IPS-18c (cell line): ENCODE measurements around the gene CDX2.
"Not testable (repeated sequence)": the region's sequence is repeated elsewhere in the genome, so short reads cannot be mapped to it uniquely, and the experiment has no call there.

ENCODE experiments used
- H3K4me3 ChIP-seq: 2 replicates; pipeline ENCODE4 v1.7.0; 2013; ENCODE audit warnings: low read depth, mild to moderate bottlenecking, low read length, moderate library complexity; ENCODE audit not compliant: insufficient read depth
- H3K9me3 ChIP-seq: one replicate; pipeline ENCODE4 v1.6.1; 2013; ENCODE audit warnings: mild to moderate bottlenecking, low read length, moderate library complexity; ENCODE audit not compliant: control insufficient read depth, insufficient read depth

Gene CDX2

GRCh38 chr13:27969082-27969865, at the start of gene CDX2:
Gene CDX2, minus strand, starts transcription at chr13:27969315. Its CDS starts 309 bp downstream, at chr13:27969006.
- H3K4me3 ChIP-seq = peak within 1 kb of the TSS; percentile 43
- H3K9me3 ChIP-seq = no peaks in the 10 kb centered on the region

GRCh38 chr13:28014301-28014700, 45.2 kb upstream of the CDX2 start:
- Histone ChIP-seq H3K9me3 (no peaks in the 10 kb centered on the region), H3K4me3 (no peak overlapping the region)

- H3K9me3 ChIP-seq = no peaks in the 10 kb centered on the region
- H3K4me3 ChIP-seq = no peak overlapping the region
Measured at GRCh38 chr13:28013482-28013881, 44.4 kb upstream of the CDX2 start.

- H3K9me3 ChIP-seq = no peaks in the 10 kb centered on the region
- H3K4me3 ChIP-seq = no peak overlapping the region
Measured at GRCh38 chr13:28012896-28013295, 43.8 kb upstream of the CDX2 start.

- no peak overlapping the region for H3K4me3 ChIP-seq
- H3K9me3 ChIP-seq = no peaks in the 10 kb centered on the region
Measured at GRCh38 chr13:28012383-28012782, 43.3 kb upstream of the CDX2 start.

GRCh38 chr13:28010046-28010445, 40.9 kb upstream of the CDX2 start:
- H3K4me3 ChIP-seq = no peak overlapping the region

GRCh38 chr13:28005016-28005415, 35.9 kb upstream of the CDX2 start:
- not testable (repeated sequence) for H3K9me3 ChIP-seq

More at GRCh38 chr13:28010046-28010445, 40.9 kb upstream of the CDX2 start:
- no peaks in the 10 kb centered on the region for H3K9me3 ChIP-seq

GRCh38 chr13:28002886-28003698, 34.0 kb upstream of the CDX2 start:
- H3K9me3 ChIP-seq = no peaks in the 10 kb centered on the region
- H3K4me3 ChIP-seq = no peak overlapping the region

More at GRCh38 chr13:28005016-28005415, 35.9 kb upstream of the CDX2 start:
- H3K4me3 ChIP-seq = not testable (repeated sequence)

GRCh38 chr13:28001837-28002473, 32.8 kb upstream of the CDX2 start:
- H3K4me3 ChIP-seq = no peak overlapping the region
- H3K9me3 ChIP-seq = no peaks in the 10 kb centered on the region

GRCh38 chr13:28001049-28001448, 31.9 kb upstream of the CDX2 start:
- Histone ChIP-seq H3K9me3 (no peaks in the 10 kb centered on the region), H3K4me3 (no peak overlapping the region)

- Histone ChIP-seq H3K9me3 (no peaks in the 10 kb centered on the region), H3K4me3 (no peak overlapping the region)
Measured at GRCh38 chr13:28000567-28000966, 31.5 kb upstream of the CDX2 start.

GRCh38 chr13:27997904-27998522, 28.9 kb upstream of the CDX2 start:
- no peaks in the 10 kb centered on the region for H3K9me3 ChIP-seq
- H3K4me3 ChIP-seq = no peak overlapping the region

- Histone ChIP-seq H3K9me3 (no peaks in the 10 kb centered on the region), H3K4me3 (no peak overlapping the region)
Measured at GRCh38 chr13:27991881-27992280, 22.8 kb upstream of the CDX2 start.

- no peak within 1 kb of the TSS for H3K4me3 ChIP-seq
- no peaks in the 10 kb centered on the region for H3K9me3 ChIP-seq
Measured at GRCh38 chr13:27988520-27988919, 19.4 kb upstream of the CDX2 start, which contains the start of gene URAD. Gene URAD, minus strand, starts transcription at chr13:27988693. Its CDS starts 56 bp downstream, at chr13:27988637.

- no peak overlapping the region for H3K4me3 ChIP-seq
- no peaks in the 10 kb centered on the region for H3K9me3 ChIP-seq
Measured at GRCh38 chr13:27985600-27985999, 16.5 kb upstream of the CDX2 start.

- no peak overlapping the region for H3K4me3 ChIP-seq
Measured at GRCh38 chr13:27982361-27982760, 13.2 kb upstream of the CDX2 start.

GRCh38 chr13:27981006-27981708, 12.0 kb upstream of the CDX2 start:
- Histone ChIP-seq H3K4me3 (no peak overlapping the region), H3K9me3 (peaks cover 2% of the 10 kb centered on the region)

More at GRCh38 chr13:27982361-27982760, 13.2 kb upstream of the CDX2 start:
- peaks cover 2% of the 10 kb centered on the region for H3K9me3 ChIP-seq
